GM12878 (cell line): Measurements from ENCODE around the gene ROCK2. TPM values are rescaled to one million over a fixed set of nuclear protein-coding genes. Genes with fewer than 3 reads are reported as not detected.

Experiments used
- ATAC-seq: fragments of 200-7000 bp; cut with Tn5 transposase; 3 replicates; pipeline ENCODE4 v1.9.1; 2020; ENCODE audit warnings: mild to moderate bottlenecking, moderate library complexity
- BruUV-seq: library from RNA; stranded (reverse); fragments of 400-500 nt; replicated peaks from 2 replicates; lab custom pipeline; 2021; lab: Mats Ljungman, UMichigan
- CTCF ChIA-PET: fragments of 300-600 bp; sonication (Branson Sonifier 250); formaldehyde crosslinking; extraction: SDS; loops from one replicate; lab custom pipeline; 2021; ENCODE audit warnings: inconsistent platforms; lab: Yijun Ruan, JAX
- POLR2A ChIA-PET: fragments of 350-600 bp; formaldehyde crosslinking; extraction: SDS; loops from one replicate; lab custom pipeline; 2021; ENCODE audit warnings: inconsistent platforms; lab: Charles Lee
- RAD21 ChIA-PET: fragments of 300-600 bp; sonication (Branson Sonifier 250); formaldehyde crosslinking; loops from one replicate; lab custom pipeline; 2023; ENCODE audit warnings: antibody characterized with exemption; ENCODE audit not compliant: unreplicated experiment; lab: Charles Lee
- SMC1A ChIA-PET: fragments of 300-600 bp; sonication (Branson Sonifier 250); formaldehyde crosslinking; loops from one replicate; lab custom pipeline; 2023; ENCODE audit not compliant: unreplicated experiment, uncharacterized antibody; lab: Charles Lee
- DNase-seq: peaks from one replicate; pipeline ENCODE4 v3.0.0-alpha.2; 2011; ENCODE audit warnings: low read depth, low spot score
- FAIRE-seq: peaks from 3 replicates; lab custom pipeline; 2011; peaks lifted over from hg19 to GRCh38; lab: Jason Lieb, UNC
- H2AFZ ChIP-seq: 2 replicates; pipeline ENCODE4 v1.6.0; 2011; ENCODE audit warnings: low read depth, low read length, control low read depth; ENCODE audit not compliant: control insufficient read depth
- H3K27ac ChIP-seq: 2 replicates; pipeline ENCODE4 v1.5.1; 2011; ENCODE audit warnings: control low read depth; ENCODE audit not compliant: control insufficient read depth, insufficient read depth
- H3K27me3 ChIP-seq, 2 experiments: replicated peaks in 1 of 2; 2 replicates each; pipeline versions ENCODE4 v1.6.0 to v1.6.1; 2011; ENCODE audit warnings: low read length in 1 of 2; ENCODE audit not compliant: control insufficient read depth in 2 of 2, insufficient read depth in 2 of 2
- H3K36me3 ChIP-seq, 2 experiments: 2 replicates each; pipeline ENCODE4 v1.5.1; 2011; ENCODE audit warnings: low read length in 1 of 2; ENCODE audit not compliant: control insufficient read depth in 2 of 2, insufficient read depth in 2 of 2
- H3K4me1 ChIP-seq: 2 replicates; pipeline ENCODE4 v1.6.1; 2011; ENCODE audit warnings: mild to moderate bottlenecking, low read length, moderate library complexity, mixed read lengths; ENCODE audit not compliant: control insufficient read depth, insufficient read depth
- H3K4me2 ChIP-seq: 2 replicates; pipeline ENCODE4 v1.6.0; 2011; ENCODE audit warnings: control low read depth; ENCODE audit not compliant: control insufficient read depth, insufficient read depth
- H3K4me3 ChIP-seq: fragments of 200-600 bp; sonication (generic); 2 replicates; pipeline ENCODE4 v1.5.1; 2016
- H3K79me2 ChIP-seq: 2 replicates; pipeline ENCODE4 v1.6.0; 2011; ENCODE audit warnings: low read length; ENCODE audit not compliant: control insufficient read depth, insufficient read depth
- H3K9ac ChIP-seq: 2 replicates; pipeline ENCODE4 v1.8.0; 2011; ENCODE audit warnings: low read length, control low read depth, mixed read lengths; ENCODE audit not compliant: control insufficient read depth, insufficient read depth
- H3K9me3 ChIP-seq: replicated peaks from 3 replicates; pipeline ENCODE4 v1.5.1; 2011; ENCODE audit warnings: mild to moderate bottlenecking, low read length; ENCODE audit not compliant: control insufficient read depth, insufficient read depth
- H4K20me1 ChIP-seq: 2 replicates; pipeline ENCODE4 v1.6.0; 2011; ENCODE audit not compliant: control insufficient read depth, insufficient read depth
- ASH2L ChIP-seq: fragments of 300-600, 200-600 bp; sonication (generic); IDR thresholded peaks from 2 replicates; pipeline ENCODE4 v1.6.1; 2017; ENCODE audit warnings: low read depth, mild to moderate bottlenecking, borderline replicate concordance
- BACH1 ChIP-seq: fragments of 450-650 bp; IDR thresholded peaks from 2 replicates; pipeline ENCODE4 v1.6.1; 2017; ENCODE audit warnings: mild to moderate bottlenecking, borderline replicate concordance
- CTCF ChIP-seq, 3 experiments: IDR thresholded peaks in 2 of 3; conservative IDR thresholded peaks in 1 of 3; 2 replicates each; pipeline ENCODE4 v1.5.1; 2011; ENCODE audit warnings: low read depth in 3 of 3, low read length in 3 of 3, mild to moderate bottlenecking in 3 of 3, control low read depth in 2 of 3, moderate library complexity in 2 of 3, inconsistent platforms in 1 of 3, mixed read lengths in 1 of 3; ENCODE audit not compliant: control insufficient read depth in 2 of 3, insufficient read depth in 1 of 3; ENCODE audit errors: extremely low read depth in 1 of 3
- E4F1 ChIP-seq: fragments of 450-650 bp; IDR thresholded peaks from 2 replicates; pipeline ENCODE4 v1.6.1; 2018; ENCODE audit warnings: borderline replicate concordance, mild to moderate bottlenecking; ENCODE audit not compliant: partially characterized antibody
- HSF1 ChIP-seq: fragments of 150-350 bp; IDR thresholded peaks from 2 replicates; pipeline ENCODE4 v1.6.1; 2014; ENCODE audit warnings: mild to moderate bottlenecking, low read depth, low read length
- NRF1 ChIP-seq: conservative IDR thresholded peaks from 2 replicates; pipeline ENCODE4 v1.6.1; 2011; ENCODE audit warnings: mild to moderate bottlenecking, low read depth, low read length, improper control_type of control experiment
- SIN3A ChIP-seq: IDR thresholded peaks from 2 replicates; pipeline ENCODE4 v1.6.1; 2012; ENCODE audit warnings: low read depth, low read length, improper control_type of control experiment
- ZSCAN29 ChIP-seq: fragments of 450-650 bp; IDR thresholded peaks from 2 replicates; pipeline ENCODE4 v1.6.1; 2017; ENCODE audit warnings: mild to moderate bottlenecking, moderate library complexity
- WGBS: methylation state at CpG from one replicate; pipeline ENCODE4 v1.1.6; 2016; ENCODE audit warnings: low lambda C conversion rate; ENCODE audit not compliant: insufficient replicate concordance, insufficient coverage; ENCODE audit errors: missing lambda C conversion rate; 5-methylcytosine and 5-hydroxymethylcytosine counted together
- in situ Hi-C: fragments of 300-500 bp; cut with MboI; formaldehyde crosslinking; loops from 9 replicates; pipeline ENCODE4 v1.14.3; 2018; ENCODE audit warnings: mixed read lengths
- intact Hi-C: fragments of 100-400 bp; cut with micrococcal nuclease; formaldehyde crosslinking; loops from one replicate; pipeline ENCODE4 v1.14.2; 2022; ENCODE audit not compliant: unreplicated experiment
- polyA plus RNA-seq, 11 experiments: library from polyadenylated mRNA; depleted of rRNA in 4 of 11; unstranded in 6 of 11; stranded (reverse) in 5 of 11; fragments of >200 nt; fragmentation: Nextera tagmentation in 4 of 11; fragmentation: Illumina TruSeq in 1 of 11; extraction: Ambion mirVana in 4 of 11; extraction: Trizol in 1 of 11; gene quantifications; 1 replicate in 1 of 11; 2 replicates in 10 of 11; pipeline versions ENCODE4 v1.2.1 to v1.2.3, GENCODE V29; 2011 to 2016; ENCODE audit warnings: inconsistent platforms in 2 of 11, missing spikeins in 2 of 11, low read depth in 1 of 11
- total RNA-seq, 4 experiments: library from RNA; depleted of rRNA in 3 of 4; stranded (reverse); fragments of >200 nt in 3 of 4; fragmentation: Illumina TruSeq in 1 of 4; extraction: Trizol in 1 of 4; gene quantifications; 2 replicates each; pipeline versions ENCODE4 v1.2.1 to v1.2.3, GENCODE V29; 2013 to 2021

The ROCK2 gene
- total and polyA plus RNA-seq, 10 of the 15 experiments (the other 5 are each of a cell fraction or from before 2014, with no cell fraction given), result 4.6 to 22.1 (median 8.3) TPM

- Histone ChIP-seq H3K27ac (no peak overlapping the region), H3K4me3 (no peak overlapping the region), H3K27me3 (no peaks in the 10 kb centered on the region), H3K36me3 (peaks cover 0 to 3% of the 10 kb centered on the region in 2 experiments; a peak in 2 of 4 replicates), H2AFZ (no peak overlapping the region), H3K4me2 (no peak overlapping the region), H3K79me2 (peaks cover 4% of the 10 kb centered on the region), H3K9ac (no peak overlapping the region), H3K4me1 (no peaks in the 10 kb centered on the region), H4K20me1 (no peaks in the 10 kb centered on the region), H3K9me3 (no peaks in the 10 kb centered on the region; the same call in 1 of the 3 replicates)
- WGBS, result 45% methylated on average over 3 of the region's 3 CpGs
- FAIRE-seq (no peak), ATAC-seq (no peak), DNase-seq (no peak)
- in situ Hi-C loops, result no loop called here
- SMC1A ChIA-PET, result no interaction called here
- CTCF ChIA-PET, result no interaction called here
- BruUV-seq, result no TSS peak
- intact Hi-C loops, result no loop called here
- no peak for TF ChIP-seq ASH2L
- TF ChIP-seq ZSCAN29, result no peak
- TF ChIP-seq BACH1, result no peak
- TF ChIP-seq SIN3A, result no peak
- RAD21 ChIA-PET, result no interaction called here
- POLR2A ChIA-PET, result no interaction called here
These were observed 56.0 kb downstream of the ROCK2 start for GRCh38 chr2:11288431-11288830.

- Histone ChIP-seq H3K9me3 (no peaks in the 10 kb centered on the region; the same call in 1 of the 3 replicates), H3K27ac (no peak overlapping the region), H3K9ac (no peak overlapping the region), H3K36me3 (peaks cover 0 to 3% of the 10 kb centered on the region in 2 experiments; a peak in 2 of 4 replicates), H2AFZ (no peak overlapping the region), H3K4me1 (no peaks in the 10 kb centered on the region), H3K27me3 (no peaks in the 10 kb centered on the region), H3K4me2 (no peak overlapping the region), H3K79me2 (peaks cover 2% of the 10 kb centered on the region), H3K4me3 (no peak overlapping the region), H4K20me1 (no peaks in the 10 kb centered on the region)
- no TSS peak for BruUV-seq
- ATAC-seq (no peak), DNase-seq (no peak), FAIRE-seq (no peak)
- ChIA-PET CTCF (interaction anchor here (1.5 to 1.6 kb wide), 2 partner anchors 9 to 47 kb away, joined by 3 read pairs; no protein-coding TSS in a partner anchor), SMC1A (interaction anchor here (0.6 to 1.6 kb wide), 2 partner anchors 9 to 173 kb away, joined by 3 to 5 read pairs; no protein-coding TSS in a partner anchor), POLR2A (no interaction called here), RAD21 (interaction anchor here (0.7 kb wide), 1 partner anchor 16 kb away, joined by 3 read pairs; no protein-coding TSS in a partner anchor)
- 100% methylated on average over 1 of the region's 1 CpG for WGBS
- intact Hi-C loops, result no loop called here
- in situ Hi-C loops, result no loop called here
- TF ChIP-seq NRF1, result no peak
- no peak for TF ChIP-seq E4F1
- no peak for TF ChIP-seq CTCF (IDR thresholded peaks at IDR 0.05 in 2 of 3, conservative IDR thresholded peaks at IDR 0.05 in 1 of 3; ENCODE audit: control insufficient read depth in 2 of 3, extremely low read depth in 1 of 3, insufficient read depth in 1 of 3, low read depth in 3 of 3, low read length in 3 of 3)
- no peak for TF ChIP-seq HSF1
These were observed 57.7 kb downstream of the ROCK2 start for GRCh38 chr2:11286749-11287148.
